ENCODE results near the gene PSAPL1. TPM values are rescaled to one million over a fixed set of nuclear protein-coding genes. Genes with fewer than 3 reads are reported as not detected.

PSAPL1 gene
- total RNA-seq, 3 donors from 2014 or later (not counting 1 experiment from before 2014, with no cell fraction given), result not detected

- H3K27ac Mint-ChIP-seq, result no peak overlapping the region
- peaks cover 11 to 14% of the 10 kb centered on the region in 2 donors for H3K27me3 Mint-ChIP-seq (ENCODE audit: low read depth in 2 of 2)
- no peak for TF ChIP-seq CTCF (IDR thresholded peaks at IDR 0.05)
- no peaks in the 10 kb centered on the region for H3K36me3 Mint-ChIP-seq
- intact Hi-C loops (cut with micrococcal nuclease), result no loop called here
- H3K4me3 Mint-ChIP-seq, result no peak overlapping the region
- H3K4me1 Mint-ChIP-seq, result no peaks in the 10 kb centered on the region
- Histone ChIP-seq H3K4me1 (ENCODE audit: control insufficient read depth, insufficient read depth, low read length) (no peaks in the 10 kb centered on the region), H3K4me3 (ENCODE audit: low read length) (no peak overlapping the region), H3K27me3 (ENCODE audit: control insufficient read depth, insufficient read depth, low read length) (no peaks in the 10 kb centered on the region), H3K36me3 (ENCODE audit: control insufficient read depth, insufficient read depth, low read length) (no peaks in the 10 kb centered on the region), H3K9me3 (ENCODE audit: control insufficient read depth, insufficient read depth, low read length) (no peaks in the 10 kb centered on the region), H3K27ac (ENCODE audit: low read length) (no peak overlapping the region)
- ATAC-seq (no peak), DNase-seq (no peak)
- WGBS (ENCODE audit: insufficient coverage), result 85% methylated on average over 8 of the region's 8 CpGs
- H3K9me3 Mint-ChIP-seq, result no peaks in the 10 kb centered on the region
These were observed 24.7 kb upstream of the PSAPL1 start for GRCh38 chr4:7459471-7459870.

- Histone ChIP-seq H3K4me1 (ENCODE audit: control insufficient read depth, insufficient read depth, low read length) (no peaks in the 10 kb centered on the region), H3K27me3 (ENCODE audit: control insufficient read depth, insufficient read depth, low read length) (no peaks in the 10 kb centered on the region), H3K4me3 (ENCODE audit: low read length) (no peak overlapping the region), H3K27ac (ENCODE audit: low read length) (no peak overlapping the region), H3K9me3 (ENCODE audit: control insufficient read depth, insufficient read depth, low read length) (no peaks in the 10 kb centered on the region), H3K36me3 (ENCODE audit: control insufficient read depth, insufficient read depth, low read length) (no peaks in the 10 kb centered on the region)
- no peaks in the 10 kb centered on the region for H3K9me3 Mint-ChIP-seq
- H3K4me1 Mint-ChIP-seq, result no peaks in the 10 kb centered on the region
- no peak overlapping the region for H3K27ac Mint-ChIP-seq
- intact Hi-C loops (cut with micrococcal nuclease), result no loop called here
- peaks cover 8 to 14% of the 10 kb centered on the region in 2 donors for H3K27me3 Mint-ChIP-seq (ENCODE audit: low read depth in 2 of 2)
- no peak for DNase-seq
- no peak for TF ChIP-seq CTCF (IDR thresholded peaks at IDR 0.05)
- no peaks in the 10 kb centered on the region for H3K36me3 Mint-ChIP-seq
- no peak for ATAC-seq
- 91% methylated on average over 4 of the region's 4 CpGs for WGBS (ENCODE audit: insufficient coverage)
- no peak overlapping the region for H3K4me3 Mint-ChIP-seq
These were observed 23.7 kb upstream of the PSAPL1 start for GRCh38 chr4:7458477-7458876.

- Mint-ChIP-seq H3K36me3 (no peaks in the 10 kb centered on the region), H3K9me3 (no peaks in the 10 kb centered on the region), H3K4me3 (no peak overlapping the region), H3K27me3 (ENCODE audit: low read depth in 2 of 2) (peaks cover 8 to 14% of the 10 kb centered on the region in 2 donors), H3K4me1 (no peaks in the 10 kb centered on the region), H3K27ac (no peak overlapping the region)
- Histone ChIP-seq H3K27me3 (ENCODE audit: control insufficient read depth, insufficient read depth, low read length) (no peaks in the 10 kb centered on the region), H3K4me1 (ENCODE audit: control insufficient read depth, insufficient read depth, low read length) (no peaks in the 10 kb centered on the region), H3K36me3 (ENCODE audit: control insufficient read depth, insufficient read depth, low read length) (no peaks in the 10 kb centered on the region), H3K4me3 (ENCODE audit: low read length) (no peak overlapping the region), H3K27ac (ENCODE audit: low read length) (no peak overlapping the region), H3K9me3 (ENCODE audit: control insufficient read depth, insufficient read depth, low read length) (no peaks in the 10 kb centered on the region)
- no peak for DNase-seq
- no peak for TF ChIP-seq CTCF (IDR thresholded peaks at IDR 0.05)
- ATAC-seq, result no peak
- intact Hi-C loops (cut with micrococcal nuclease), result no loop called here
- WGBS (ENCODE audit: insufficient coverage), result 86% methylated on average over 8 of the region's 9 CpGs
These were observed 23.3 kb upstream of the PSAPL1 start for GRCh38 chr4:7458066-7458425.
